Erythroblast (primary cell): ENCODE data around the gene ZBTB17.

Source experiments
- GATA1 ChIP-seq: IDR thresholded peaks from 2 replicates; pipeline ENCODE4 v1.6.1; 2011; ENCODE audit warnings: low read depth, mild to moderate bottlenecking, control low read depth, low read length, moderate library complexity
- POLR2A ChIP-seq: IDR thresholded peaks from 2 replicates; pipeline ENCODE4 v1.6.1; 2011; ENCODE audit warnings: mild to moderate bottlenecking, low read length

DNA sequence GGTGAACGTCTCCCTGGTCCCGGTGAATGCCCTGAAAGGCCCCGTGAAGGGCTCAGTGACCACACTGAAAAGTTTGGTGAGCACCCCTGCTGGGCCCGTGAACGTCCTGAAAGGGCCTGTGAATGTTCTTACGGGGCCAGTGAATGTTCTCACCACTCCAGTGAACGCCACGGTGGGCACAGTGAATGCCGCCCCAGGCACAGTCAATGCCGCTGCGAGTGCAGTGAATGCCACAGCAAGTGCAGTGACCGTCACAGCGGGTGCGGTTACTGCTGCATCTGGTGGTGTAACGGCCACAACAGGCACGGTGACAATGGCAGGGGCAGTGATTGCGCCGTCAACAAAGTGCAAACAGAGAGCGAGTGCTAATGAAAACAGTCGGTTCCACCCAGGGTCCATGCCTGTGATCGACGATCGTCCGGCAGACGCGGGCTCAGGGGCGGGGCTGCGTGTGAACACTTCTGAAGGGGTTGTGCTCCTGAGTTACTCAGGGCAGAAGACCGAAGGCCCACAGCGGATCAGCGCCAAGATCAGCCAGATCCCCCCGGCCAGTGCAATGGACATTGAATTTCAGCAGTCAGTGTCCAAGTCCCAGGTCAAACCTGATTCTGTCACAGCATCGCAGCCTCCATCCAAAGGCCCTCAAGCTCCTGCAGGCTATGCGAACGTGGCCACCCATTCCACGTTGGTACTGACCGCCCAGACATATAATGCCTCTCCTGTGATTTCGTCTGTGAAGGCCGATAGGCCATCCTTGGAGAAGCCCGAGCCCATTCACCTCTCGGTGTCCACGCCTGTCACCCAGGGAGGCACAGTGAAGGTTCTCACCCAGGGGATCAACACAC is 41.5 kb downstream of the ZBTB17 start:
- TF ChIP-seq POLR2A (no peak), GATA1 (no peak)
